ENCODE results near the gene VN1R2.
A peak's percentile ranks its signal among the peaks of the same experiment; 100 is the strongest.
"Not testable (repeated sequence)": the region's sequence is repeated elsewhere in the genome, so short reads cannot be mapped to it uniquely, and the experiment has no call there.

The VN1R2 gene

GRCh38 chr19:53257715-53258342, at the start of gene VN1R2:
VN1R2 (plus strand) TSS chr19:53258292; CDS start chr19:53258376, 84 bp downstream.
- DNase-seq: not testable (repeated sequence)

GRCh38 chr19:53211554-53211953, 46.5 kb upstream of the VN1R2 start:
- not testable (repeated sequence) for DNase-seq

GRCh38 chr19:53212703-53213320, 45.3 kb upstream of the VN1R2 start:
- DNase-seq: no peak

GRCh38 chr19:53222716-53223115, 35.4 kb upstream of the VN1R2 start:
- not testable (repeated sequence) for DNase-seq

- DNase-seq: no peak
Observed at GRCh38 chr19:53224606-53225005, 33.5 kb upstream of the VN1R2 start.

GRCh38 chr19:53237114-53237777, 20.8 kb upstream of the VN1R2 start:
- DNase-seq: no peak

GRCh38 chr19:53246498-53246897, 11.6 kb upstream of the VN1R2 start:
- DNase-seq: no peak

GRCh38 chr19:53254411-53255341, 3.4 kb upstream of the VN1R2 start, which contains the start of gene ZNF677:
ZNF677 (minus strand) TSS chr19:53254873; CDS start chr19:53251550, 3,323 bp downstream.
- peak; percentile 87 for DNase-seq

- not testable (repeated sequence) for DNase-seq
Observed at GRCh38 chr19:53267623-53268022, 9.5 kb downstream of the VN1R2 start, which contains the start of gene VN1R4. VN1R4 (minus strand) TSS chr19:53267723; CDS start chr19:53267665, 58 bp downstream.

- DNase-seq: not testable (repeated sequence)
Observed at GRCh38 chr19:53269861-53270260, 11.8 kb downstream of the VN1R2 start.

GRCh38 chr19:53272044-53272443, 14.0 kb downstream of the VN1R2 start:
- DNase-seq: no peak

- DNase-seq: no peak
Observed at GRCh38 chr19:53275480-53275879, 17.4 kb downstream of the VN1R2 start.

- not testable (repeated sequence) for DNase-seq
Observed at GRCh38 chr19:53281947-53282346, 23.9 kb downstream of the VN1R2 start.

- no peak for DNase-seq
Observed at GRCh38 chr19:53285087-53285486, 27.0 kb downstream of the VN1R2 start.

- no peak for DNase-seq
Observed at GRCh38 chr19:53290758-53291549, 32.9 kb downstream of the VN1R2 start.

- DNase-seq: peak; percentile 0
Observed at GRCh38 chr19:53294786-53295441, 36.8 kb downstream of the VN1R2 start.

- DNase-seq: not testable (repeated sequence)
Observed at GRCh38 chr19:53301341-53301740, 43.2 kb downstream of the VN1R2 start.

GRCh38 chr19:53308339-53308811, 50.3 kb downstream of the VN1R2 start:
- no peak for DNase-seq

Data from fibroblast of skin of right quadriceps (primary cell).